GM18909 (cell line): Measurements from ENCODE around the gene KCNE4.

Experiments
- ATAC-seq: cut with Tn5 transposase; IDR thresholded peaks from one replicate; pipeline ENCODE4 v1.9.1; 2021; ENCODE audit warnings: mild to moderate bottlenecking; ENCODE audit not compliant: unreplicated experiment, poor library complexity

Gene KCNE4

DNA sequence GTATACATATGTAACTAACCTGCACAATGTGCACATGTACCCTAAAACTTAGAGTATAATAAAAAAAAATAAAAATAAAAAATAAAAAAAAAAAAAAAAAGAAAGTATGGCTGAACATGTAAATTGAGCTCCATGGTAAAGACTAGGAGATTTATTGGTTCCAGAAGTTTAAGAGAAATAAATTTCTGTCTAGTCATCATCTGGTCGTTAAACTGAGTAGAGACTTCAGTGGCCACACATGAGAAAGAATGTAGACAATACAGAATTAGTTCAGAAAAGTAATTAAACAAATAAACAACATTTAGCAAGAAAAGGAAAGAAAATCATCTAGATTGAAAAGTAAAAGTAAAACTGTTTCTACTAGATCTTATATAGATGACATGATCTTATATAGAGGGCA lies 12.4 kb upstream of the KCNE4 start:
- ATAC-seq: no peak

DNA sequence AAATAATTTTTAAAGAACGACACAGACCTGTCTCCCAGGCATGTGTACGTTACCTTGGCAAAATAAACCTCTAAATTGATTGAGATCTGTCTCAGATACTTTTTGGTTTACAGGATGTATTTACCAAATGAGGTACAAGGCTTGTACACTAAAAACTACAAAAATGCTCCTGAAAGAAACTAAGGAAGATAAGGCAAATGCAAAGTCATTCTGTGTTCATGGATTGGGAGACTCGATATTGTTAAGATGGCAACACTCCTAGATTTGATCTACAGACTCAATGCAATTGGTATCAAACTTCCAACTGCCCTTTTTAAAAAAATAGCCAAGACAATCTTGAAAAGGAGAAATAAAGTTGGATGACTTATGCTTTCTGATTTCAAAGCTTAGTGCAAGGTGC lies 11.5 kb upstream of the KCNE4 start:
- ATAC-seq: no peak

DNA sequence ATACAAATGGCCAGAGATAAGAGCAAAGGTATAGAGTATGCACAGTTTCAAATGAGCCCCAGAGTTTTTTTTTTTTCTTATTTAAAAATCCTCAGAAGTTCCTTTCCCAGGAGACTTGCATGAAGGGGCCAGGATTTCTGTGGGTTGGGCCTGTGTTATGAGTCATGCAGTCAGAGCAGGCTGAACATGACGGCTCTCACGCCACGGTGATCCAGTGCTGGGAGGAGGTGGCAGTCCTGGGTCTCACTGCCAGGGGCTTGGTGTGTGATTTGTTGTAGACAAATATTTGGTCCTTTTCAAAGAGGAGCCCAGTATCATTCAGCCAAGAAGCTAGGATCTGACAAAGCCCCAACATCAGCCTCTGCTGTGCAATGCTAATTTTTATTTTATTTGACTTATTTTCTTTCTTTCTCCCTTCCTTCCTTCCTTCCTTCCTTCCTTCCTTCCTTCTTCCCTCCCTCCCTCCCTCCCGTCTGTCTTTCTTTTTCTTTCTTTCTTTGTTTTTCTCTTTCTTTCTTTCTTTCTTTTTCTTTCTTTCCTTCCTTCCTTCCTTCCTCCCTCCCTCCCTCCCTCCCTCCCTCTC lies 10.4 kb upstream of the KCNE4 start:
- ATAC-seq: no peak

DNA sequence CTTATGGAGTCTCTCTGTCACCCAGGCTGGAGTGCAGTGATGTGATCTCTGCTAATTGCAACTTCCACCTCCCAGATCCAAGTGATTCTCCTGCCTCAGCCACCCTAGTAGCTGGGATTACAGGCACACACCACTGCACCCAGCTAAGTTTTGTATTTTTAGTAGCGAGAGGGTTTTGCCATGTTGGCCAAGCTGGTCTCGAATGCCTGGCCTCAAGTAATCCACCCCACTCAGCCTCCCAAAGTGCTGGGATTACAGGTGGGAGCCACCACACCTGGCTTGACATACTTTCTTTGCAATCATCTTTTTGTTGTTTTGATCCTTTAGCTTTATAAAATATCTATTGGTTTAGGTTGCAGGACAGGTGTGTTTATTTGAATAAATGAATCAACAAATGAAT lies 9.7 kb upstream of the KCNE4 start:
- ATAC-seq: no peak

DNA sequence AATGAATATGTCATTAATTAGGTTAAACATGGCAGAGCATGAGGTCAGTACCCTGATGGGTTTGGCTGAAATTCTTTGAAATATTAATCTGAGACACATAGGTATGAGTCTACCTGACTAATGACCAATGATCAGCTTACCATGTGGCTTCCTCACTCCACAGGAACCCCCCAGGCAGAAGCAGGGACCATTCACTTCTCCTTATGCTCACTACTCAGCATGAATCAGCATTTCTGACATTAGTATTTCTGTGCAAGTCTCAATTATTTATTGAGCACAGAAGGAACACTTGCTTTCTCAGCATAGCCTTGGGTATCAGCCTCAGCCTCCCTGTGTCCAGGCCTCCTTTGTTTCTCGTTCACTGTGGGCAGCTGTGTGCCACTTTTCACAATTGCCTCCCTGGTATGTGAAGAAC lies 9.3 kb upstream of the KCNE4 start:
- ATAC-seq: no peak

DNA sequence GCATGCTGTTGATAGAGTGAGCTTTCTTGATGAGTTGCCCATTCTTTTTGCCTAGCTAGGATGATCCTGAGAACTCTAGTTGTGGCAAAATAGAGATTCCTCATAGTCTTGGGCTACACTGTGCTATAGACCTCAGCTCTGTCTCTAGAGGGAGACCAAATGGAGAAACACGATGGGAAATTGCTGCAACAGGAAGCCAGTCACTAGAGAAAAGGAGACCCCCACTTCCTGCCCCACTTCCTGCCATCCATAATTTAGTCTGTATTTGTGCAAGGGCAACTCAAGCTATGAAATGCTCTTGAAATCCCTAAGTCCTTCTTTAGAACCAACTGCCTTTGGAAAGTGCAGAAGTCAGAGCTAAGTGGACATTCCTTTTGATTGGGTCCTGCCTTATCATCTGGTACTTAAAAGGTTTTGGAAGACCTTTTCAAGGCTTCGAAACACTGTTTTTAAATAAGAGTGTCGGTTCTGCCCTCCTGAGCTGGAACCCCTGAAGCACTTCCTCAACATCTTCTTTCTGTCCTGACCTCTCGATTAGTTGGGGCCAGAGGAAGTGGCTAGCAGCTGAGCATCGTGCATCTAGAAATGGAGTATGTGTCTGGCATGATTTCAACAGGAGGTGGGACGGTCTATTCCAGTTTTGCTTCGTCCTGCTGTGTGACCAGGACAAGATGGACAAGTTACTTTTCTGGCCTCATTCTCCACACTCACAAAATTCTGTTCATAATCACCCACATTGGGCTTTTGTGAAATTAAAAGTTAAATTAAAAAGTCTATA lies 8.6 kb upstream of the KCNE4 start:
- ATAC-seq: no peak

DNA sequence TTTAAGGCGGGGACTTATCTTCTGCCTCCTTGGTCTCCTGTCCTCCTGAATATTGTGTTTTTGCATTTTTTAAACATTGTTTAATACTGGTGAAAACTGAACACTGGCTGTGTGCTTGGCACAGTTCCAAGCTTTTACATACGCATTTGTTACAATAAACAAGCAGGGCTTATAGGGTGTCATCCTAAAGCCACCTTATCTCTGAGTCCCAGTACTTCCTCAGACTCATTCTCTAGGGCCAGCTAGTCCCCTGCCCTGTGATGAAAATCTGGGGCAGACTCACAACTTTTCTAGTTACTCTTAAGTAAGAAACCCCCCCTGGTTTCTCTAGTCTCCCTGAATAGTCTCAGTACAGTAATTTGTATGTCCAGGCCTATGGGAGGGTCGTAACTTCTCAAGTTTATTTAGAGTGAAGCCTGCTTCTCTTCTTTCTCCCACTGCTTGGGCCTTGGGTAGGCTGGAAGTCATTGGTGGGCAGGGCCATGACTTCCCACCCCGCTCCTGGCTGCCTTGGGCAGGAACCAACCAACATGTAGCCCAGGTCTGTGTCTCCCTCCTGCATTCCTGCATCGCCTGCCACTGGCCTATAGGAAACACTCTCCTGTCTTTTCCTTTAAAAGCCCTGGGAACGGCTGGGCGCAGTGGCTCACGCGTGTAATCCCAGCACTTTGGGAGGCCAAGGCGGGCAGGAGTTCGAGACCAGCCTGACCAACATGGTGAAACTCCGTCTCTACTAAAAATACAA lies 7.7 kb upstream of the KCNE4 start:
- ATAC-seq: no peak

DNA sequence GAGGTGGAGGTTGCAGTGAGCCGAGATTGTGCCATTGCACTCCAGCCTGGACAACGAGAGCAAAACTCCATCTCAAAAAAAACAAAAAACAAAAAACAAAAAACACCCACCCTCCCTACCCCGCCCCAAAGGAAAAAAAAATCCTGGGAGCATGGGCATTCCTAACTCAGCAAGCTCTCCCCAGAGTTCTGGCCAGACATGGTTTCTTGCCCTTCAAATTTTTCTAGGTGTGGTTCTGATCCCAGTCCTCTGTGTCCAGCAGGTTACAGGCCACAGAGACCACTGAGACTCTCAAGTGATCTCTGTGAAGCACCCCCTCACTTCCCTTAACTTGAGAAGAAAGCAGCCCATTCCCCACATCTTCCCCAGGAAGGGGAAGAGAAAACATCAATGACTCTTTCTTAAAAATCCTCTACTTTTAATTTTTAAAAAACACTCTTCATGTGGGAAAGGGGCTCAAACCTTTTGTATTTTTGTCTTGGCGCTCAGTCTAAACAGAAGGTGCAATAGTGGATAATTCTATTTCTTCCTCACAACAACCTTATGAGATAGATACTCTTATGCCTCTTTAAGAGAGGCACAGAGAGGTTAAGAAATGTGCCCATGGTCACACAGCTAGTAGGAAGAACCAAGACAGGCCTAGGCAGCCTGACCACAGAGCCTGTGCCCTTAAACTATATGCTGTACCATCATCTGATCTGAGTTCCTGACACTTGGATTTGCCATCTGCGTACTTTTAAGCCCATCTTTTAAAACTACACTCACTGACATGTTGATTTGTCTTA lies 6.9 kb upstream of the KCNE4 start:
- no peak for ATAC-seq

DNA sequence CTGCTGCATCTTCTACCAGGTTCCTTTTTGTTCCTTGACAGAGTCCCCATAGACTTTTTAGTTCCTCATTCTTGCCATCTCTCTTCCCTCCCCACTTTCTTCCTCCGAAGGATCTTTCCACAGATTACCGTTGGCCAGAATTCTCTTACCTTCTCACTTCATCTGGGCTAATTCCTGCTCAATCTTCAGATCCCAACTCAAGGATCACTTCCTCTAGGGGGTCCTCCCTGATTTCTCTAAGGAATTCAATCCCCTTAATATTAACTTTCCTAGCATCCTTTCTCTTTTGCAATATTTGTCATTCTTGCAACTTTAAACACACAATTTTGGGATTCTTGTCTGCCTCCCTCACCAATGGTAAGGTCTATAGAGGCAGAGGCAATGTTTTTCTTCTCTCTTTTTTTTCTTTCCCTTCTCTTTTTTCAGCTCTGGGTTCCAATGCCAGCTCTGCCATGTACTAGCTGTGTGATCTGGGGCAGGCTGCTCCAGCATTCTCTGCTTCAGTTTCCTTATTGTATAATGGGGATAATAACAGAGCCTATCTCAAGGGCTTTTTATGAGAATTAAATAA lies 5.4 kb upstream of the KCNE4 start:
- ATAC-seq: no peak

DNA sequence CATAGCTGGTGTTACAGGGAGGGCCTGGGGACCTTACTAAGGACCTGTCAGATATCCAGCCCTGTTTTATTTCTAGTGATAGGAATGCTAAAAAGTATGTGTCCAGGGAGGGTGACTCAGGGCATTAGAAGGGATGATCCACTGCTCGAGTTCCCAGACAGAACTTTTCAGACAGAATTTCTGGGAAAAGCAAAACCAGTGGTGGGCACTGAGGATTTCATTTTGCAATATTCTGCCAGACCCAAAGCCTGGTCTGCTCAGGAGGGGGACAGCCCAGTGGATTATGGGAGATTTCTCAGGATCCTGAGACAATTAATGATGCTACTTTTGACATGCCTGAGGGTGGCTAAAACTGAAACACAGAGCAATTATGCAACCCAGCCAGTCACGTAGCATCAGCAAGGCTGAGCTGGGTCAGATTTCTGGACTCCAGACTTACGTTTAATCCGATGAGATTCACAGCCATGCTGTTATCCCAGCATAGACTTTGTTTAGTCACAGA lies 4.7 kb upstream of the KCNE4 start:
- no peak for ATAC-seq

DNA sequence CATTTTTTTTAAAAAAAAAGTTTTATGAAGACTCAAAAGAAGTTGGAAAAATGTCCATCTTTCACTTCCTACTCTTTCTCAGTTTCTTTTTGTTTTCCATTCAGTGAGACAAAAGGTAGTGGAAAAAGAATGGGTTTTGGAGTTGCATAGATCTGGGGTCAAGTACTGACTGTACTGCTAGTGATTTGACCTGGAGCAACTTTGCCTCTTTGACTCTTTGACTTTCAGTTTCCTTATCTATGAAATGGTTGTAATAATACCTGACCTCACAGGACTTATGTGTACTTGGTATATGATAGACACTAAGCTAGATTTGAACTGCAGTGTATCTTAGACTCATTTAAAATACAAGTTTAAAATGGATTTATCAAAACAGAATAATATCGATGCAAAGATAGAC lies 3.5 kb upstream of the KCNE4 start:
- peak; percentile 81 for ATAC-seq

DNA sequence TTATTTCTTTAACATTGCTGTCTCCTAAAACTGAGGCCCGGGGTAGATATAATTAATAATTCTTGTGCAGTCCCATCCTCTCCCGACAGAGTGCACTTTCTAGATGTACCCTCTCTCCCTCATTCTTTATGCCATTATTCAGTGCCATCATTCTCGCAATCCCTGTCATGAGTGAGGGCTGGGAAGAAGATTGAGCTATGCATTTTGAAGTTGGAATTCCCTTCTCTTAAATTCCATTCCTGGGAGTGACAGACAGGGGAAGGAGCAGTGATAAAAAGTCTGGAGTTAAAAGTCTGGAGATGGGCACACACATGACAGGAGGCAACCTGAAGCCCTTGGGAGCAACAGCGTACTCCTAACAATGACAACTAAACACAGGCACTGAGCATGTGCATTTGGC lies 2.6 kb upstream of the KCNE4 start:
- no peak for ATAC-seq

DNA sequence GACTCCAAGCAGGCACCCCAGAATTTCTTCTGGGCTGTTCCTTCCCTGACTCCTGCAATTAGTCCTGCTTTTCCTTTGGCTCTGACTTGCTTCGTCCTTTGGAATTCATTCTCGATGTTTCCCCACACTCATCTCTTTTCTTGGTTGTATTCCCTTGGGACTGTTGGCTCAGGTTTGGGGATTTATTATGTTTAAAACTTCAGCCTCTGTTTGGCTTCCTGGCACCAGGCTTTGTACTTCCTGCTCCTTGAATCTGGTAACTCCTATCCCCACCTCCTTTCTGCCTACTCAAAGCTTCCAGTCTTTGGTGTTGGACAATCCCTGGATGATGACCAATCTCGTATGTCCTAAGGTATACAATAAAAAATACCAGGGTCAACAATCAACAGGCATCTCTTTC lies 1.8 kb upstream of the KCNE4 start:
- ATAC-seq: no peak

DNA sequence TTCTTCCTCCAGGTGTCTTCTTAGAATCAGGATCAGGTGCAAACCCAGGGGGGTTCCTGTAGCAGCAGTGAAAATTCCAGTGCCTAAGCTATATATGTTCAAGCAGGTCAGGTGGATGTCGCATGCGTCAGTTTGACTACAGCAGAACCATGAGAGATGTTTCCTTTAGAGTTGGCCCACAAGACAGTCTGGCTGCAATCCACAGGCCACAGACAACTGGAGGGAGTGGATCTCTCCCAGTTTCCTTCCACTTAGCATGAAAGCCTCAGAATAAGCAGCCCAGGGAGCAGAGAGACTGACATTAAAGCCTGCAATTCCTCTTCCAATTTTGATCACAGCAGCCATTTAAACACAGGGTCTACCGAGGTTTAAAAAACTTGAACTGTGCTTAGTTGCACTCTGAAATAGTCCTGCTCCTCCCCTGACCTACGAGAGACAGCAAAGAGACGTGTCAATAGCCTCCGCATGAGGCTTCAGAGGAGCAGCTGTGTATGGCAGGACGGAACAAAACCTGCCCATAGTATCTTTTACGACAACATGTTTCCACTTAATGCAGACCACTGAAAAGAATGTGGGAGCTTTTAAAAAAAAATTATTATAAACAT lies 988 bp upstream of the KCNE4 start:
- no peak for ATAC-seq

DNA sequence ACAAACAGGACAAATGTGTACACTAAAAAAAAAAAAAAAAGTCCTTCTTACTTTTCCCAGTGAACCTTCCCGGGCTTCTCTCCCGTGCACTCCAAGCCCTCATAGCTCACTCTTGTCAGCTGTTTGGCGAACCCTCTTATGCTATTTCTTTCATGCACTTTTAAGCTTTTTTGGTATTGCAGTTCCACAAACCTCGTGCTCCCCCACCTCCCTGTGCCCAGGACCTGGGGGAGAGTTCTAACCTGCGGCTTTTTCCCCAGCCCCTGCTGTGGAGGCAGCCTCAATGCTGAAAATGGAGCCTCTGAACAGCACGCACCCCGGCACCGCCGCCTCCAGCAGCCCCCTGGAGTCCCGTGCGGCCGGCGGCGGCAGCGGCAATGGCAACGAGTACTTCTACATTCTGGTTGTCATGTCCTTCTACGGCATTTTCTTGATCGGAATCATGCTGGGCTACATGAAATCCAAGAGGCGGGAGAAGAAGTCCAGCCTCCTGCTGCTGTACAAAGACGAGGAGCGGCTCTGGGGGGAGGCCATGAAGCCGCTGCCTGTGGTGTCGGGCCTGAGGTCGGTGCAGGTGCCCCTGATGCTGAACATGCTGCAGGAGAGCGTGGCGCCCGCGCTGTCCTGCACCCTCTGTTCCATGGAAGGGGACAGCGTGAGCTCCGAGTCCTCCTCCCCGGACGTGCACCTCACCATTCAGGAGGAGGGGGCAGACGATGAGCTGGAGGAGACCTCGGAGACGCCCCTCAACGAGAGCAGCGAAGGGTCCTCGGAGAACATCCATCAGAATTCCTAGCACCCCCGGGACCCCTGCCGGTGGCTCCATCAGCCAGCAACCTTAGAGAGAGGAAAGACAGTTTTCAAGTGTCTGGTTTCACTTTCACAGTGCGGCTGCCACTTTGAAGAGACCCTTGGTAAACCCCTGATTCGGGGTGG lies 826 bp downstream of the KCNE4 start:
- no peak for ATAC-seq

DNA sequence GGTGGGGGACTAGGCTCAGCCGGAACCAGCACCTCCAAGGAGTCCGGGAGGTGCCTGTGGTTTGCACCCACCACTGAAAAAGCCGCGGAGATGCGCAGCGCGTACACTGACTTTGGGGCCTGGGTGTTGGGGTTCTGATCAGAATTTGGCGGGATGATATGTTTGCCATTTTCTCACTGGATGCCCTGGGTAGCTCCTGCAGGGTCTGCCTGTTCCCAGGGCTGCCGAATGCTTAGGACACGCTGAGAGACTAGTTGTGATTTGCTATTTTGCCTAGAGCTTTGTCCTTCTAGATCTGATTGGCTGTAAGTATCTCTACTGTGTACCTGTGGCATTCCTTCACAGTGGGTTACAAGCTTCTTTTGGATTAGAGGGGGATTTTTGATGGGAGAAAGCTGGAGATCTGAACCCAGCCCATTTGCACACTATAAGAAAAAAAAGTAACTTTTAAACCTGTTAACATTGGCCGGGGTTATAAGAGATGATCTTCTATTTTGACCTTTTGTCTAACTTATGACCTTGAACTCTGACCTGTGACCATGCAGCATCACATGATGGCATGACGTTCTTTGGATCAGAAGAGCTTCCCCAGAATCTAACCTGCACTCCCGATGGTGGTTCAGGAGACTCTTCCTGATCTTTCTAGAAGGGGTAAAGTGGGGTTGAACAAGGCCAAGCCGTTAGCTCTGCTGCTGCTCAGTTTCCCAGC lies 1.6 kb downstream of the KCNE4 start:
- ATAC-seq: no peak

DNA sequence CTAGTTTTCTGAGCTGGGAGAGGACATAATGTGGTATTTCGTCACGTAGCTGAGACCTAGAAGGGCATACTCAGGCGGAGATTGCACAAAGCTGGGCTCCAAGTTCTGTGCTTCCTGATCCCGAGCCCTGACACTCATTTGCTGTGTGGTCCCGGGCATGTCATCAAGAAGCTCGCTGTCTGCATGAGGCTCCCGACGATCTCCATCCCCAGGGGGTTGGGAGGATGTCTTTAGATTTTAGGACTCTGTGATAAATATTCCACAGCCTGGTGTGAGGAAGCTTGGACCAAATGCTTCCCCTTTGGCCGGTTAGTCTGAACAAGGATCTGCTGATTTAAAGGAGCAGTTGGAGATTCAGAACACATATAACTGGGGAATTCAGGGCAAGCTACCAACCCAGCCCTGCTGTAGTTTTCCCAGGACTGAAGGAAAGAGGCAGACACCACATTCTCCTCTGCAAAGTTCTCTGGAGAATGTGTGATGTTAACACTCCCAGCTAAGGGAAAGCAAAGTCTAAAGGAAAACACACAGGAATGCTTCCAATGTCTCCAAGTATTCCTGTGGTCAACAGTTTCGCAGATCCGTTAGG lies 2.3 kb downstream of the KCNE4 start:
- ATAC-seq: no peak

DNA sequence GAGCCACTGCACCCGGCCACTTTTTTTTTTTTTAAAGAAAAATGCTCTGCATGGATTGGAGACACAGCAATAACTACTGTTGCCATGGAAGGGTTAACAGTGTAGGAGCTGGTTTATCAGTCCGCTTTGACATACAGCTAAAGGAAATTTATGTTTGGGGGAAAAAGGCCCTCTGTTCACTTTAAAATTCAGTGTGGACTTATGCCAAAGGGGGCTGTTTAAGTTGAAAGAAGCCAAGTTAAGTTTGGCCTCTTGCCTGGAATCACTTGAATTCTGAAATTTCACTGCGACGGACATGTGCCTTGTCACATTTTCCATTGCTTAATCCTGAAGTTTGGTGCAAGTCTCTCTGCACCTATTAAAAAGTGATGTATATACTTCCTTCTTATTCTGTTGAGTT lies 3.1 kb downstream of the KCNE4 start:
- no peak for ATAC-seq
